Superior temporal gyrus (tissue), 1 donor: Measurements from ENCODE around the gene CRABP1.

Experiments
- DNase-seq: peaks from one replicate; pipeline ENCODE4 v3.0.0-alpha.2; 2016; ENCODE audit errors: extremely low spot score

Gene CRABP1

DNA sequence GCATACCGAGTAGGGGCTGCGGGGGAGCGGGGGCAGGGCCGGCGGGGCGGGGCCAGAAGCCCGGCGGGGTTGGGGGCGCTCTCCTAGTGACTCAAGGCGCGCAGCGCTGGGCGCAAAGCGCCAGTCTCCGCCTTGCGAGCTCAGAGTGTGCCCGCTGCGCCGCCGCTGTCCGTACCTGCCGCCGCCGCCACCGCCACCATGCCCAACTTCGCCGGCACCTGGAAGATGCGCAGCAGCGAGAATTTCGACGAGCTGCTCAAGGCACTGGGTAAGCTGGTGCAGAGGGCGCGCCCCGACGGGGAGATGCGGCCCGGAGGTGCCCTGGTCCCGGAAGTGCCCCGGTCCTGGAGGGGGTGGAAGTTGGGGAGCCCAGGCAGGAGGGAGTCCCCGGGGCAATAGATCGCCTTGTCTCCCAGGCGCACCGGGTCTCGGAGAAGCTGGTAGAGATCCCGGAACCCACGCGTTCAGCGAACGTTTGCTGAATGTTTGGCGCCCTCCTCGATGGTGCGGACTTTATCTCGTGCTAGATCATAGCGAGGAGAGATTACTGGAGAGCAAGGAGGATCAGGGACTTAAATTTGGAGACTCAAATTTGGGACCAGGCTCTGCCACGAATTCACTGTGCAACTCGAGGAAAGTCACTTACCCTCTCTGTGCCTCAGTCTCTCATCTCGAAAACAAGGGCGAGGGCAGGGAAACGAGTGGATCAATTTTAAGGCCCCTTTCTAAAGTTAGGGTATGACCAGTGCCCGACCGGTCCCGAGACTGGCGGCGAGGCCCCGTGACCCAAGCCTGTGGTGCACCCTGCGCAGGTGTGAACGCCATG, at the start of gene CRABP1:
Gene CRABP1 (plus strand): TSS at position 123 of the 826 bp plus-strand sequence. CDS start 76 bp downstream, at position 199.
- DNase-seq, result no peak

DNA sequence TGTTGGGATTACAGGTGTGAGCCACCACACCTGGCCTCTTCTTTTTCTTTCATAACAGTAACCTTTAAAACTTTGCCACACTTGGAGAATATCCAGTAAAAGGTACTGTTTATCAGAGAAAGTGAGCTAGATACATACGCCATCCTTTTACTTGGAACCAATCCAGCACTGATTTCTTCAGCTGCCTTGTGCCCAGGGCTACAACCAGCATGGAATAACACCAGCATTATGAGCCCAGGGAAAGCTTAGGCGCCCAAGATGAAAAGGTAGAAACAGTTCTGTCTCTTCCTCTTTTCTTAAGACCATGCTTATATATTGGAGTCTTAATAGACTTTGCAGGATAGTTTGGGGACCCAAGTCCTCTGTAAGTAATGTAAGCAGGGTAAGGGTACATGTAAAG, 49.1 kb upstream of the CRABP1 start:
- DNase-seq, result no peak

DNA sequence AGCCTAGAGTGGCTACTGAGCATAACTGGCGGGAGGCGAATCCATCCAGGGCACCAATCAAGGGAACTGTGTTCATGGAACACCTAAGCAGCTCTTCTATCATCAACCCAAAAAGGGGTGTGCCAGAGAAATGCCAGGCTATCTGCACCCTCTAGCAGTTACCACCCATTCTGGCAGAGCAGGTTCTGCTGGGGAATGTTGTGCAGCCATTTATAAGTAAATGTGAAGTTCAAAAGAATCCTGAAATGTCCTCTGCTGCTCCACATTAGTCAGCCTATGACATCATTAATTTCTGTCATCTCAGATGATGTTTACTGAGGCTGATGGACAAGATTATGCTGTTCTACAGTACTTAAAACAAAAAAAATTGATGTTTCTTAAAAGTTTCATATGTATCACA, 48.5 kb upstream of the CRABP1 start:
- no peak for DNase-seq

DNA sequence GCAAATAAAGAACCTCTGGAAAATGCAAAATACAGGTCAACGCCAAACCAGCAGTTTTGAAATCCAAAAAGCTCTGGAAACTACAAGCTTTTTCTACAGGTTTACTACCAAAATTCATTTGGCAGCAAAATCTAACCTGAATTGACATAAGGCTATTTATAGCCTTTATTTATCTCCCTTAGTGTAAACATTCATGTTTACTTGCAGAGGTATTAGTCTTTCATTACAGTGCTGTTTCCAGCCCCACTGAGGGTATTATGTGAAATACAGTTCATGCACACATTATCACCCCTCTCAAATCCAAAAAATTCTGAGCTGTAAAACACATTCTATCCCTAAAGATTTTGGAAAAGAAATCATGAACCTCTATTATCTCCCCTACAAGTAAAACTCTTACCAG, 47.9 kb upstream of the CRABP1 start:
- DNase-seq, result no peak

DNA sequence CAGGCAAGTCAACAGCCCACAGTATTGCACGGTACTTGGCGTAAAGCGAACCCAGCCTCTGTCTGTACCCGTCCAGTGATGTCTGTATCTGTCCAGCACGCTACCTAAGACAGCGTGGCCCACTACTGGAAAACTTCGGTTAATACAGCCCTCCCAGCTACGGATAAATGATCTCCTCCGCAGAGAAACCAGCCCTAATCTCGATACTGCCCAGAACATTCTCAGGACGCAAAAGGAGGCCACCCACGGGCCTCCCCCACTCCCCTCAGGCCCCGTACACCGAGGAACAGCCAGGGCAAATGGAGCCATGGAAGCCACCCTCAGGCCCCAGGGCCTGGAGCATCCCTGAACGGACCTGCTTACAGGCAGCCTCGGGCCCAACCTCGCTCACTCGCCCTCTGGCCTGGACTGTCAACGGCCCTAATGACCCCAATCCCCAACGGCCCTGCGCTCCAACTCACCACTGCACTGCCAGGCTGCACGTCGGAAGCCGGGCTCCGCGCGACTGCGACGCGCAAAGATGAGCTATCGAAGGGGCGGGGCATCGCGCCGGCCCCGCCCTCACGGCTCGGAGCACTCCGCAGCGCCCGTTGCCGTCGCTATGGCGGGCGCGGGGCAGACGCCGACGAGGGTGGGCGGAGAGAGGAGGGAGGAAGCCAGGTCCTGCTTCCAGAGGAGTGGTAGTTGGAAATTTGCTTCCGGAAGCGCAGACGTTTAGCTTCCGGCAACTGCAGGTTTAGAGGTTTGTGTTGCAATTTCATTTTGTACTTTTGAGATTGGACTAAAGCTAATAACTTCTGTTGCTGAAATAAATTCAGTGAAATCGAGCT, 40.8 kb upstream of the CRABP1 start, which contains the start of gene SKIC8:
Gene SKIC8 (minus strand): TSS at position 509 of the 830 bp plus-strand sequence. CDS start 3,923 bp downstream, outside the sequence.
- DNase-seq, result peak; percentile 92

DNA sequence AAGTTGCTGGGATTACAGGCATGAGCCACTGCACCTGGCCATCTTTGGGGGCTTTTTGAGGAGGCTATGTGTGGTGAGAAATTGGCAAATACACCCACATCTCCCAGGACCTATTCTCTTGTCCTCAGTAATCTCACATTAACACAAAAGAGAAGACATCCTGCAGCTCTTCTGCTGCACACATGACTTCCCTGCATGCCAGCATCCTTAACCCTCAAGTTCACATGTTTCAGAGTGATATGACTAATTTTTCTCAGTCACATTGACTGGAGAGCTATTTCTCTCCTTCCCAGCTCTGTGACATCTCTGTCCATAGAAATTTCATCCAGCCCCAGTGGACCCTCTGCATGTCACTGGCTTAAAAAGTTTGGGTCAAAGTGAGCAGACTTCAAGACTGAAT, 38.8 kb upstream of the CRABP1 start:
- no peak for DNase-seq

DNA sequence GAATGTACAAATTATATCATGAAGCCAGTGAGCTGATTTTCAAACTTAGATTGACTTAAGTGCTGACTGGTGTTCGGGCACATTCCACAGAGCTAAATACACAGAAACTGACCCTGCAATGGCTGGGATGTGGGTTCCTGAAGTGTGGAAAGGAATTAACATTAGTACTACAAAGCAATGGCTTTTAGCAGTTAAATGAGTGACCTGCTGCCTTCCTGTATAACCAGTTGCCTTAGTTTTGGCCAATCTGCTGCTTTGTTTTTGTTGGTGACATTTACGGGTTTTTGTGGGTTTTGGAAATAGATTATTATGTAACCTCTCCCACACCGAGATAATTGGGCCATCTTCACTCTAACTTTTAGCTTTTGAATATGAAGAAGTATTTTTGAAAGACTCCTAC, 38.3 kb upstream of the CRABP1 start:
- no peak for DNase-seq

DNA sequence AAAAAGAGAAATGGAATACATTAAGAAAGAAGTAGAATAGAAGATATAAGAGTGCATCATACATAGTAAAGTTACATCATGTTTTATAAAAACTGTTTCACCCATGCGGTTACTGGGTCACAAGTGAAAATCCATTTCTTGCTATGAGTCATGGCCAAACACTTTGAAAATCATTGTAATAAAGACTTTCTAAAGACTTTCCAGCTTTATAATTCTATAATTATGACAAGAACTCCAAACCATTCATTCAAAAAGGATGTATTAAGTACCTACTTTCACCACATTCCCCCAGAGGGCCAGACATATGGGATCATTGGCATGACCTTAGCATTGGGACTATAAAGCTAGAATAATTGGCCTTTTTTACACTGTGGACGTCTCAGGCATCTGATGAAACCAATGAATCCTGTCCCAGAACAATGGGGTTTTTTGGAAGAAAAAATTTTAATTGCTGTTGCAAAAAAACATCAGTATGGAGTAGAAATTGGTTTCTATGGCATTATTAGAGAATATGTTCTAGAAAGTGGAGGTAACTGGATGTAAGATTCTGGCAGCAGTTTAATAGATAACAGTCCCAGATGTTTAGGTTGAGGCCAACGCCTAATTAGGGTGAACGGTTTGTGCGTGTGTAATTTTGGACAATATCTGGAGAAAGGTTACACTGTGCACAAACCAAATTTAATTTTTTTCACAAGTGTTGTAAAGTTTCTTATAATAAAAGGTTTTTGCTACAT, 37.4 kb upstream of the CRABP1 start:
- DNase-seq, result no peak

DNA sequence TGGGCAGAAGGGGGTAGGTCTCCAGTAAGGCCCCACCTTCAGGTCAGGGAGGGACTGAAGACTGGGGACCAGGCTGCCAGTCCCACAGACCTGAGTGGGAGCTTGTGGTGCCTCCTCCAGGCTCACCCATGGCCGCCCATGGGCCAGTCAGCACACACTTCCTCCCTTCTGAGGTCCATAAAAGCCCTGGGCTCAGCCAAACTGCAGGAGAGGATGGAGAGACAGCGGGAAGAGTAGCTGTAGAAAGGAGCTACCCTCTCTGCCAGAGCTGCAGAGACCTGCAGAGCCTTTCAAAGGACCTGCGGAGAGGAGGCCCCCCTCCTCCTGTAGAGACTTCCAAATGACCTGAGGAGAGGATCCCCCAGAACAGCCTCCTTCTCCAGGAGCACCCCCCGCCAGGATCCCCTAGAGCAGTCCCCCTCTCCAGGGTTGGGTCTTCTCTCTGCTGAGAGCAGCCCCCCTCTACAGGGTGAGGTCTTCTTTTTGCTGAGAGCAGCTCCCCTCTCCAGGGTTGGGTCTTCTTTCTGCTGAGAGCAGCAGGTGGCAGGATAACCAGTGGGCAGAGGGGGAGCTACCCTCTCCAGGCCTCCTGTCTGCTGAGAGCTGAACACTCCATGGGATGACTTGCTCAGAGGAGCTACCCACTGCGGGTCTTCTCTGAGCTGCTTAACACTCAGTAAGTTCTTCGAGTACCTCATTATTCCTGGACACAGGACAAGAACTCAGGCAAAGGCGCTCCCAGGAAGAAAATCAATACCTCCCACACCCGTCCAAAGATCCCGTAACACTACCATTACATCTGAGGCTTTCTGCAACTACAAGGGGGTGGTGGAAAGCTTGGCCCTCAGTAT, 35.7 kb upstream of the CRABP1 start:
- DNase-seq, result no peak

DNA sequence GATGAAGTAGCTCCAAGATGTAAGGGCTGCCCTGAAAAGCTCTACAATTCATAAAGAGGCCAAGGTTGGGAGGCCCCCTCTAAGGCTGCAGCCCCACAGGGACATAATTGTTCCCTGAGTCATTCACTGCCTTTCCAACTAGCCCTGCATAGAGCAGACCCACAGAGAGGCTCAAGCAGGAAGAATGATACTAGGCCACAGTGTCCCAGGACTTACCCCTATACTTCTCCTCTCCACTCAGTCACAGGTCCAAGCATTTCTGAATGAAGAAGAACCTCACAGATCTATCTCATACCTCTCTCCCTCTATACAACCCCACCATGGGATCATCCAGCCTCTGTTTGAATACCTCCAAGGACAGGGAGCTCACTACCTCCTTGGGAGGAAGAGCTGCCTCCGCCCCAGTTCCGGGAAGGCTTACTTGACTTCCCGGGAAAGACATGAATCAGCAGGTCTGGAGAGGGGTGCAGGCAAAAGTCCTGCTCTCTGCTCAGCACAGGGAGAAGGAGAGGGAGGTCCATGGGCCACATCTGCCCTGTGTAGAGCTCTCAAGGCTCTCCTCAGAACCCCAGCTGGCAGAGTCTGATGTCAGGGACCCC, 33.9 kb upstream of the CRABP1 start:
- DNase-seq, result no peak

DNA sequence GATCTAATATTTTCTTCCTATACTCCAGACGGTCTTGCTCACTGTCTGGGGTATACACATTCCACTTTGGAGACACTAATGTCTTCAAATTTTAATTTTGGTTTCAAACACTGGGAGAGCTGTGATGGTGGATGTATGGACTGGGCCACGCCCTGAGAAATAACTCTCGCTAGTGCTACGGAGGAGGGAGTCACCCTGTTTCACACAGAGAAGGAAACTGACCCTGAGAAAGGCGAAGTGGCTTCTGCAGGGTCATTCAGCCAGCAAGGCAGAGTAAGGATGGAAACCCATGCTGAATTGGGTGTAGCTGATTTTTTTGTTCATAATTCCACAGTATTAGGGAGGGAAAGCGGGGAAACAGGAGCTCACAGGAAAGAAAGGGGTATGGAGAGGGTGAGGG, 32.2 kb upstream of the CRABP1 start:
- DNase-seq, result no peak

DNA sequence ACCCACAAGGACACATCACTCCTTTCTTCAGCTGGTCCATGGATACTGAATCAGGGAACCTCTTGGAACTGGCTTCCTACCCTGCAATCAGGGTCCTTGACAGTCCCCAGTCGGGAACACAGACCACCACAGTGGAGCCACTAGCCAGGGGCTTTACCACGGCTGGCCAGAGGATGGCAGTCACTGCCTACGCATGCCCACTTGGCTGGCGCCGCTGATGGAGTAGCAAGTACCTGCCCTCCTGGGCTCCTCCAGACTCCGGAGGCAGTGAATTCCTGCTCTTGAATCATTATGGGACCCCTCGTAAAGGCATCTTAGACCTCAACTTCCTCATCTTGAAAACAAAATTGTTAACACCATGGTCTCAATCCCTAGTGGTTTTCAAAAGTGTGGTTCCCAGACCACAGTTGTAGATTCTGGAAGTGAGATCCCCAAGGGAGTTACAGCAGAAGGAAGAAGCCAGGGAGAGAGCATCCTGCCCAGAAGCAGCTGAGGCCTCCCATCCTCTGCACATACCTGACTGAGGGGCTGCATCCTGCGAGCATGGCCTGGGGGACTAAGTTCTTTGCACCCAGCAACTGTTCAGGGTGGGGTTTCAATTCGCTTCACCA, 31.6 kb upstream of the CRABP1 start:
- DNase-seq, result peak; percentile 81

DNA sequence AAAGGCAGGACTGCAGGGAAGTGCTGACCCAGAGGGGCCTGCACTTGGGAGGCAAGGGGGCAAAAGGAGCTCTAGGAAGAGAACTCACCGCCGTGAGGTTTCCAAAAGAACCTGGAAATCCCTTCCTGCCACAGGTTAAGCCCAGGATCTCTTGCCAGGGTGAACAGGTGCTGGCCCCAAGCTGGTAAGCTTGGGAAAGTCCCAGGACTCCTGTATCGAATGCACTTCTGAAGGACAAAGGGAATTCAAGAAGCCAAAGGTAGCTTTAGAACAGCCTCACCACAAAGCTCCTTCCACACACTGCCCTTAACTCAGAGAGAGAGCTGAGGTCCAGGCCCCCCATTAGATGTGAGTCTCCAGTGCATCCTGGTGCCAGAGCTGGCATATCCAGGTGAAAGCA, 28.9 kb upstream of the CRABP1 start:
- no peak for DNase-seq

DNA sequence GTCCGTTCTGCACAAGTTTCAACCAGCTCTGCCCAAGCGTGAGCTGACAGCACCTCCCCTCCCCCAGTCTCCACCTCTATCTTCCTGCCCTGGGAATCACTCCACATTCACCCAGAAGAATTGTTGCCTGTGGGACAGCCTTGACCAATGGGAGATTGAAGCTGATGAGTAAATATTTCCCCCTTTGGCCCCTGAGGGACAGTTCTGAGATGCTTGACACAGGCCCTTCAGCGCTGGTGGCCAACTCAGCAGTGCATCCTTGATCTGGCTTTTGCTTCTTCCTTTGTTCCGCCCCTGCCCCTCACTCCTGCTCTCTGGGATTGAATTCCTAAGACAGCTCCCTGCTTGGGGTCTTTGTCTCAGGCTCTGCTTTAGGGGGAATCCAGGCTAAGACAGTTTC, 27.6 kb upstream of the CRABP1 start:
- DNase-seq, result no peak

DNA sequence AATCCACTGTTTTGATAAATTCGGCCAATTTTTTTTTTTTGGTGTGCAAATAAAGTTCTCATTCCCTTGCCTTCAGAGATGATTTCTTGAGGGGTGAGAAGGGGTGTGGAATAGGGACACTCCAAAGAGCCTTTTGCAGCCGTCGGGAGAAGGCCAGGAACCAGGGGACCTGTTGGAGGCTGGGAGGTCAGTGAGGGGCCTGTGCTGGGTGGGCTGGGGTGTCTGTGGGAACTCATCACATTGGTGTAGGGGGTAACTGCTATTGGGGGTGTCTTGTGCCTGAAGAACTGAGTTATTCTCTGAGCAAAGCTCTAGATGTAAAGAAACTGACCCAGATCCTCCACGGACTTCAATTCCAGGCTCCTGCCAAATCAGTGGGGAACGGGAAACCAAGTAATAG, 27.2 kb upstream of the CRABP1 start:
- no peak for DNase-seq

DNA sequence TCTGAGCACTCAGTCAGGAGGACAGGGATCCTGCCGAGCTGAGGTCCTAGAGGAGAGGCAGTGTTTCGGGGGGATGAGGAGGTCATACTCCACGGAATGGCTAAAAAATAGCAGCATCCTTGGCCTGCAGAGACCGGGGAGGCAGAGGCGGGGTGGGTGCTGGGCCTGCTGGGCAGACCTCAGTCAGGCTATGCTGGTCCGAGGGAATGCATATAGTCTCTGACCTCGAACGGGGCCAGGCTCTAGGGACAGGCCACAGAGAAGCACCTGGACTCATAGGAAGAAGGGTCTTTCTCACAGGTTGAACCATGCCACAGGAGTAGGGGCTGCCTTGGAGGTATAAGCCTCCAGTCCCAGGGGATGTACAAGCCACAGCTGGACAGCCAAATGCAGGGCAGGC, 26.8 kb upstream of the CRABP1 start:
- DNase-seq, result no peak

DNA sequence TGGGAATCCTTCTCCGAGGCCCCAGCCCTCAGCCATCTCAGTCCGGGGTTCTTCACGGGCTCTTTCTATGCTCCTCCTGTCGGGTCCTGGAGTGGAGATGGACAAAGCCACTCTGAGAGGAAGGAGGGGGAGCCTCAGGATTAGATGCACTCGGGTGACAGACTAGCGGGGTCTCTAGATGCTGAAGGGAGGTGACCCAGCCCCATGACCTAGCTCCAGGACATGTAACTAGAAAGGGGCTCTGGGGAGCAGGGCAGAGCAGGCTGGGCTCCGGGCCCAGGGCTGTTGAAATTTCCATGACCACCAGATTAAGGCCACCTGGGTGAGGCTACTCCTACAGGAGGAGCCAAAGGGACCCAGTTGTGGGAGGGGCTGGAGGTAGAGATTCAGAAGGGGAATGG, 26.0 kb upstream of the CRABP1 start:
- no peak for DNase-seq

DNA sequence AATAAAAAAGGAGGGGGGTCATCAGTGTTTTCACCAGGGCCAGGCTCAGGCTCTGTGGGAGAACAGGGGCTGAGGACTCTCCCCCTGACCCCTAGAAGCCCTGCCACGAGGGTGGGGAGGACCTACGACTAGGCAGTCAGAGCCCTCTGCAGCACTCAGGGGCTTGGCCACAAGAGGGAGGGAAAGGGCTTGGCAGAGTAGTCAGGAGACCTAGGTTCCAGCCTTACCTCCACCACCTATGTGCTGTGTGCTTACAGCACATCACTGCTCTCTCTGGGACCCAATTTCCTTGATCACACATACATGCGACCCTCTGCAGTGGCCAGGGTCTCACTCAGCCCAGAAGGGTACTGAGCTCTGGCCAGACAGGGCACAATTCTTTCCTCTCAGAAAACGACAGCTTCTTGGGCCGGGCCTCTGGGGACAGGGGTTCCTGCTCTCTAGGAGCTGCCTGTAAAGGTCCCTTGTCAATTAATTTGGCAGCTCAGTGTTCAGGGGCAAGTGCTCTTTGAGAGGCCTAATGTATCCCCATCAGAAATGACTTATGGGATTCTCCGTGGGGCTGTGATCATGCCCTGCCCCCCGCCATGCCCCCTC, 24.4 kb upstream of the CRABP1 start:
- no peak for DNase-seq

DNA sequence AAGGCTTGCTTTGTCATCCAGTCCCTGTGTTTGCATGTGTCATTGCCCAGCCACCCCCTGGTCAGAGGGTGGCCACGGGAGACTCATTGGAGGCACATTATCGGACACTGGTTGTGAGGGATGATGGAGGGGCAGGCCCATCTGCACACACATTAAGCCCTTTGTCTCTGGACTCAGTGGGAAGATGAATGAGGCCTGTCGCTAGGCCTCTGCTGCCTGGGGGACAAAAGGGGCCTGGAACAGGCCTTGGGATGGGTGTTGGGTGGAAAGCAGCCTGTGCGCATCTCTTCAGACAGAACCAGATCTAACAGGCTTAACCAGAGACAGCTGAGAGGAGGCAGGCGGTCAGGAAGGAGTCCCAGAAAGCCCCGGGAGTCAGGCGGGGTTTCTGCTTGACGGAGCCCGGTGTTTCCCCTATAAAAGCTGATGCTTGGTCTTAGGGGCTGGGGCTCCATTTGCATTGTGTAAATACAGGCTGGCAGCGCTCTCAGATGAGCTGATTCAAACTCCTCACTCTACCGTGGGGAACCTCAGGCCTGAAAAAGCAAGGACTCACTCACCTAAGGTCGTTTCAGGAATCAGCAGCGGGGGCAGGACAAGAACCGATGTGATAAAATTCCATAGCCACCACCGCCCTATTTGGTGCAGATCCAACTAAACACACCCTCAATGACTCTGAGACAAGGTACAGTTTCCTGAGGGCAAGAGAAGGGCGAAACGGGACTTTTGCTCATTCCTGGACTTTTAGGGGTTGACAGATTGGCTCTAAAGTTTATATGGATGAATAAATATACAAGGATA, 23.7 kb upstream of the CRABP1 start:
- DNase-seq, result peak; percentile 87
